Aorta (tissue), 5 donors: Measurements from ENCODE around the gene KIAA1755. TPM values are rescaled to one million over a fixed set of nuclear protein-coding genes. Genes with fewer than 3 reads are reported as not detected.

ENCODE experiments used
- ATAC-seq: fragments of 200-7000 bp; cut with Tn5 transposase; one replicate; pipeline ENCODE4 v1.9.1; 2022; ENCODE audit warnings: moderate library complexity; ENCODE audit not compliant: low FRiP score
- DNase-seq, 2 donors: peaks; one replicate each; pipeline ENCODE4 v3.0.0-alpha.2; 2020
- H3K27ac ChIP-seq, 2 donors: one replicate each; pipeline ENCODE4 v1.5.1; 2013; ENCODE audit warnings: low read length in 2 of 2, mild to moderate bottlenecking in 2 of 2, moderate library complexity in 2 of 2, control low read depth in 1 of 2, inconsistent platforms in 1 of 2, low read depth in 1 of 2
- H3K27me3 ChIP-seq, 2 donors: one replicate each; pipeline ENCODE4 v1.6.1; 2013; ENCODE audit warnings: control low read depth in 1 of 2, low read length in 1 of 2, mild to moderate bottlenecking in 1 of 2, moderate library complexity in 1 of 2; ENCODE audit not compliant: insufficient read depth in 2 of 2, control insufficient read depth in 1 of 2
- H3K36me3 ChIP-seq, 2 donors: one replicate each; pipeline ENCODE4 v1.6.1; 2013; ENCODE audit warnings: control low read depth in 1 of 2, low read length in 1 of 2, mild to moderate bottlenecking in 1 of 2; ENCODE audit not compliant: insufficient read depth in 2 of 2, control insufficient read depth in 1 of 2
- H3K4me1 ChIP-seq, 2 donors: one replicate each; pipeline ENCODE4 v1.6.1; 2013; ENCODE audit warnings: low read length in 2 of 2, control low read depth in 1 of 2, mild to moderate bottlenecking in 1 of 2, moderate library complexity in 1 of 2; ENCODE audit not compliant: insufficient read depth in 2 of 2, control insufficient read depth in 1 of 2
- H3K4me3 ChIP-seq, 2 donors: one replicate each; pipeline ENCODE4 v1.5.1; 2013; ENCODE audit warnings: low read length in 2 of 2, control low read depth in 1 of 2, mild to moderate bottlenecking in 1 of 2
- H3K9me3 ChIP-seq: one replicate; pipeline ENCODE4 v1.6.1; 2013; ENCODE audit warnings: mild to moderate bottlenecking, low read length; ENCODE audit not compliant: control insufficient read depth
- WGBS, 2 donors: extraction: QIAGEN DNeasy Blood & Tissue Kit; methylation state at CpG; one replicate each; pipeline ENCODE4 v1.1.7; 2013; 5-methylcytosine and 5-hydroxymethylcytosine counted together
- intact Hi-C, 2 donors: fragments of 100-400 bp; cut with DNase I; formaldehyde crosslinking; loops; one replicate each; pipeline versions ENCODE4 v1.14.2 to v1.15.0; 2022
- polyA plus RNA-seq, 2 donors: library from polyadenylated mRNA; stranded (reverse); fragments of 200-250 nt; gene quantifications; one replicate each; pipeline ENCODE4 v1.2.3, GENCODE V29; 2013
- total RNA-seq, 2 donors: library from RNA; stranded (reverse); fragmentation: NEBNext Ultra II Directional; extraction: Animal tissue kit (Norgen Biotek cat#: 25700); gene quantifications; one replicate each; pipeline ENCODE4 v1.2.1, GENCODE V29; 2021
- donor health status: healthy with polysubstance abuse.
- donor health status: Bipolar disorder and iron deficiency.
- donor health status: DM: no; HTN: no; CAD: no.
- donor health status: DM: no; HTN: no; CAD: no.
- donor health status: DM: yes; HTN: yes; CAD: no.

Gene KIAA1755
- total and polyA plus RNA-seq, 4 donors = 2.0 to 46.4 (median 20.6) TPM

GRCh38 chr20:38272961-38273360 is 12.4 kb upstream of the KIAA1755 start:
- Histone ChIP-seq H3K4me1 (peaks cover 5 to 15% of the 10 kb centered on the region in 2 donors), H3K36me3 (no peaks in the 10 kb centered on the region), H3K9me3 (no peaks in the 10 kb centered on the region), H3K27ac (peak overlapping the region in 1 of 2 donors; percentile 74), H3K27me3 (no peaks in the 10 kb centered on the region), H3K4me3 (no peak overlapping the region)
- no peak for ATAC-seq
- DNase-seq = no peak
- intact Hi-C loops = no loop called here
- 58 to 60% methylated on average over 2 of the region's 2 CpGs for WGBS, 2 donors

GRCh38 chr20:38272398-38272797 is 11.9 kb upstream of the KIAA1755 start:
- DNase-seq (no peak), ATAC-seq (no peak)
- Histone ChIP-seq H3K4me1 (peaks cover 7 to 15% of the 10 kb centered on the region in 2 donors), H3K9me3 (no peaks in the 10 kb centered on the region), H3K27ac (peak overlapping the region in 1 of 2 donors; percentile 29), H3K27me3 (no peaks in the 10 kb centered on the region), H3K4me3 (no peak overlapping the region), H3K36me3 (no peaks in the 10 kb centered on the region)
- intact Hi-C loops = no loop called here
- WGBS, 2 donors = 47 to 71% methylated on average over 2 of the region's 2 CpGs

- ATAC-seq (no peak), DNase-seq (no peak)
- Histone ChIP-seq H3K4me1 (peaks cover 7 to 15% of the 10 kb centered on the region in 2 donors), H3K36me3 (no peaks in the 10 kb centered on the region), H3K27ac (peak overlapping the region in 1 of 2 donors; percentile 29), H3K9me3 (no peaks in the 10 kb centered on the region), H3K27me3 (no peaks in the 10 kb centered on the region), H3K4me3 (no peak overlapping the region)
- WGBS, 2 donors = 97 to 98% methylated on average over 2 of the region's 2 CpGs
- intact Hi-C loops = no loop called here
These were observed 11.1 kb upstream of the KIAA1755 start for GRCh38 chr20:38271608-38272120.

GRCh38 chr20:38270869-38271605 is 10.5 kb upstream of the KIAA1755 start:
- peak; percentile 89 to 90 for DNase-seq
- no peaks in the 10 kb centered on the region for H3K9me3 ChIP-seq
- peak; percentile 93 for ATAC-seq
- H3K27me3 ChIP-seq = no peaks in the 10 kb centered on the region
- H3K36me3 ChIP-seq = no peaks in the 10 kb centered on the region
- 10 to 14% methylated on average over 10 of the region's 10 CpGs for WGBS, 2 donors
- peaks cover 7 to 15% of the 10 kb centered on the region in 2 donors for H3K4me1 ChIP-seq
- no peak overlapping the region for H3K4me3 ChIP-seq
- intact Hi-C loops = no loop called here
- peak overlapping the region in 1 of 2 donors; percentile 39 for H3K27ac ChIP-seq

- Histone ChIP-seq H3K27me3 (no peaks in the 10 kb centered on the region), H3K4me3 (no peak overlapping the region), H3K27ac (no peak overlapping the region), H3K36me3 (no peaks in the 10 kb centered on the region), H3K4me1 (peaks cover 7 to 15% of the 10 kb centered on the region in 2 donors), H3K9me3 (no peaks in the 10 kb centered on the region)
- 82 to 85% methylated on average over 6 of the region's 6 CpGs for WGBS, 2 donors
- no peak for ATAC-seq
- DNase-seq = no peak
- intact Hi-C loops = no loop called here
These were observed 9.2 kb upstream of the KIAA1755 start for GRCh38 chr20:38269715-38270114.

- H3K4me1 ChIP-seq = peaks cover 7 to 15% of the 10 kb centered on the region in 2 donors
- no peak for DNase-seq
- H3K27me3 ChIP-seq = no peaks in the 10 kb centered on the region
- H3K4me3 ChIP-seq = no peak overlapping the region
- ATAC-seq = no peak
- 96% methylated on average over 3 of the region's 3 CpGs for WGBS, 2 donors
- H3K36me3 ChIP-seq = no peaks in the 10 kb centered on the region
- H3K9me3 ChIP-seq = no peaks in the 10 kb centered on the region
- H3K27ac ChIP-seq = no peak overlapping the region
- intact Hi-C loops = no loop called here
These were observed 8.5 kb upstream of the KIAA1755 start for GRCh38 chr20:38269040-38269439.

GRCh38 chr20:38267901-38268514 is 7.5 kb upstream of the KIAA1755 start:
- ATAC-seq (no peak), DNase-seq (no peak)
- Histone ChIP-seq H3K36me3 (no peaks in the 10 kb centered on the region), H3K27me3 (no peaks in the 10 kb centered on the region), H3K27ac (peak overlapping the region in 1 of 2 donors; percentile 53), H3K4me3 (no peak overlapping the region), H3K4me1 (peaks cover 7 to 15% of the 10 kb centered on the region in 2 donors), H3K9me3 (no peaks in the 10 kb centered on the region)
- 22 to 31% methylated on average over 5 of the region's 5 CpGs for WGBS, 2 donors
- intact Hi-C loops = no loop called here

- H3K36me3 ChIP-seq = no peaks in the 10 kb centered on the region
- intact Hi-C loops = no loop called here
- H3K4me3 ChIP-seq = no peak overlapping the region
- 54 to 59% methylated on average over 2 of the region's 2 CpGs for WGBS, 2 donors
- no peaks in the 10 kb centered on the region for H3K27me3 ChIP-seq
- H3K27ac ChIP-seq = no peak overlapping the region
- DNase-seq = no peak
- no peaks in the 10 kb centered on the region for H3K9me3 ChIP-seq
- peaks cover 4 to 14% of the 10 kb centered on the region in 2 donors for H3K4me1 ChIP-seq
- no peak for ATAC-seq
These were observed 6.8 kb upstream of the KIAA1755 start for GRCh38 chr20:38267296-38267695.

GRCh38 chr20:38266426-38266825 is 5.9 kb upstream of the KIAA1755 start:
- 94 to 98% methylated on average over 2 of the region's 2 CpGs for WGBS, 2 donors
- DNase-seq = no peak
- Histone ChIP-seq H3K27me3 (no peaks in the 10 kb centered on the region), H3K27ac (no peak overlapping the region), H3K4me3 (no peak overlapping the region), H3K4me1 (peaks cover 4 to 8% of the 10 kb centered on the region in 2 donors), H3K9me3 (no peaks in the 10 kb centered on the region), H3K36me3 (no peaks in the 10 kb centered on the region)
- no peak for ATAC-seq
- intact Hi-C loops = no loop called here
